NCI-H187 (cell line): Measurements from ENCODE around the gene TMEM135.

ENCODE experiments used
- DNase-seq, 2 experiments: peaks; one replicate each; lab custom pipeline; 2025; lab: John Stamatoyannopoulos, UW

TMEM135 gene

GRCh38 chr11:87194985-87195820 is 157.5 kb downstream of the TMEM135 start:
- no peak for DNase-seq

GRCh38 chr11:87198266-87198881 is 160.6 kb downstream of the TMEM135 start:
- no peak for DNase-seq

GRCh38 chr11:87201376-87201775 is 163.6 kb downstream of the TMEM135 start:
- no peak for DNase-seq

GRCh38 chr11:87203907-87204602 is 166.3 kb downstream of the TMEM135 start:
- no peak for DNase-seq

GRCh38 chr11:87212891-87213290 is 175.2 kb downstream of the TMEM135 start:
- DNase-seq, result no peak

- DNase-seq, result no peak
Observed at GRCh38 chr11:87213444-87213843, 175.7 kb downstream of the TMEM135 start.

- DNase-seq, result no peak
Observed at GRCh38 chr11:87215236-87215635, 177.5 kb downstream of the TMEM135 start.

- no peak for DNase-seq
Observed at GRCh38 chr11:87219266-87219665, 181.5 kb downstream of the TMEM135 start.

- no peak for DNase-seq
Observed at GRCh38 chr11:87223816-87224215, 186.1 kb downstream of the TMEM135 start.

GRCh38 chr11:87224486-87224885 is 186.8 kb downstream of the TMEM135 start:
- no peak for DNase-seq

GRCh38 chr11:87228820-87229219 is 191.1 kb downstream of the TMEM135 start:
- no peak for DNase-seq

- no peak for DNase-seq
Observed at GRCh38 chr11:87230995-87231394, 193.3 kb downstream of the TMEM135 start.

- no peak for DNase-seq
Observed at GRCh38 chr11:87232320-87232719, 194.6 kb downstream of the TMEM135 start.

- no peak for DNase-seq
Observed at GRCh38 chr11:87235366-87235765, 197.6 kb downstream of the TMEM135 start.

GRCh38 chr11:87236368-87236767 is 198.6 kb downstream of the TMEM135 start:
- no peak for DNase-seq

- no peak for DNase-seq
Observed at GRCh38 chr11:87239001-87239400, 201.3 kb downstream of the TMEM135 start.

GRCh38 chr11:87239531-87239930 is 201.8 kb downstream of the TMEM135 start:
- DNase-seq, result no peak

GRCh38 chr11:87251560-87251959 is 213.8 kb downstream of the TMEM135 start:
- DNase-seq, result no peak

GRCh38 chr11:87252869-87253268 is 215.1 kb downstream of the TMEM135 start:
- DNase-seq, result no peak

- DNase-seq, result no peak
Observed at GRCh38 chr11:87254562-87254961, 216.8 kb downstream of the TMEM135 start.

GRCh38 chr11:87255589-87255988 is 217.9 kb downstream of the TMEM135 start:
- no peak for DNase-seq

- no peak for DNase-seq
Observed at GRCh38 chr11:87256694-87257340, 219.1 kb downstream of the TMEM135 start.
